Measurements from ENCODE around the gene FMNL2. TPM values are rescaled to one million over a fixed set of nuclear protein-coding genes. Genes with fewer than 3 reads are reported as not detected.
A peak's percentile ranks its signal among the peaks of the same experiment; 100 is the strongest.

Gene FMNL2
- total RNA-seq, 2 donors from 2014 or later, result 35.5 to 45.0 TPM

- intact Hi-C loops (cut with DNase I), result no loop called here
- no peak for DNase-seq (ENCODE audit: low spot score)
These were observed 161.4 kb downstream of the FMNL2 start for GRCh38 chr2:152496371-152496770.

GRCh38 chr2:152497481-152498052 lies 162.6 kb downstream of the FMNL2 start:
- DNase-seq (ENCODE audit: low spot score), result no peak
- intact Hi-C loops (cut with DNase I), result no loop called here

- DNase-seq (ENCODE audit: low spot score), result no peak
- intact Hi-C loops (cut with DNase I), result no loop called here
These were observed 164.4 kb downstream of the FMNL2 start for GRCh38 chr2:152499331-152499816.

GRCh38 chr2:152499896-152500735 lies 165.1 kb downstream of the FMNL2 start:
- DNase-seq (ENCODE audit: low spot score), result no peak
- intact Hi-C loops (cut with DNase I), result loop anchor here in 1 of 2 donors (5.0 kb wide), 1 partner anchor 132 kb away; no protein-coding TSS in a partner anchor

GRCh38 chr2:152500772-152501171 lies 165.8 kb downstream of the FMNL2 start:
- no peak for DNase-seq (ENCODE audit: low spot score)
- intact Hi-C loops (cut with DNase I), result loop anchor here in 1 of 2 donors (5.0 kb wide), 1 partner anchor 132 kb away; no protein-coding TSS in a partner anchor

- no peak for DNase-seq (ENCODE audit: low spot score)
- intact Hi-C loops (cut with DNase I), result loop anchor here in 1 of 2 donors (5.0 kb wide), 1 partner anchor 131 kb away; no protein-coding TSS in a partner anchor
These were observed 166.7 kb downstream of the FMNL2 start for GRCh38 chr2:152501666-152502065.

- DNase-seq (ENCODE audit: low spot score), result no peak
- intact Hi-C loops (cut with DNase I), result loop anchor here in 1 of 2 donors (5.0 kb wide), 1 partner anchor 128 kb away; no protein-coding TSS in a partner anchor
These were observed 169.6 kb downstream of the FMNL2 start for GRCh38 chr2:152504618-152505017.

GRCh38 chr2:152505495-152505906 lies 170.5 kb downstream of the FMNL2 start:
- DNase-seq (ENCODE audit: low spot score), result peak; percentile 78
- intact Hi-C loops (cut with DNase I), result no loop called here

- intact Hi-C loops (cut with DNase I), result loop anchor here in 1 of 2 donors (2.0 kb wide), 1 partner anchor 28 kb away; no protein-coding TSS in a partner anchor
- DNase-seq (ENCODE audit: low spot score), result no peak
These were observed 171.9 kb downstream of the FMNL2 start for GRCh38 chr2:152506843-152507242.

- intact Hi-C loops (cut with DNase I), result loop anchor here in 1 of 2 donors (2.0 kb wide), 1 partner anchor 27 kb away; no protein-coding TSS in a partner anchor
- no peak for DNase-seq (ENCODE audit: low spot score)
These were observed 172.9 kb downstream of the FMNL2 start for GRCh38 chr2:152507907-152508306.

- DNase-seq (ENCODE audit: low spot score), result no peak
- intact Hi-C loops (cut with DNase I), result no loop called here
These were observed 173.5 kb downstream of the FMNL2 start for GRCh38 chr2:152508446-152508845.

GRCh38 chr2:152509772-152510491 lies 175.0 kb downstream of the FMNL2 start:
- DNase-seq (ENCODE audit: low spot score), result no peak
- intact Hi-C loops (cut with DNase I), result no loop called here

GRCh38 chr2:152510621-152511020 lies 175.6 kb downstream of the FMNL2 start:
- no peak for DNase-seq (ENCODE audit: low spot score)
- intact Hi-C loops (cut with DNase I), result no loop called here

GRCh38 chr2:152511981-152512380 lies 177.0 kb downstream of the FMNL2 start:
- intact Hi-C loops (cut with DNase I), result no loop called here

GRCh38 chr2:152513029-152513428 lies 178.1 kb downstream of the FMNL2 start:
- no peak for DNase-seq (ENCODE audit: low spot score)
- intact Hi-C loops (cut with DNase I), result no loop called here

More at GRCh38 chr2:152511981-152512380, 177.0 kb downstream of the FMNL2 start:
- DNase-seq (ENCODE audit: low spot score), result no peak

GRCh38 chr2:152513681-152514080 lies 178.7 kb downstream of the FMNL2 start:
- intact Hi-C loops (cut with DNase I), result no loop called here
- peak; percentile 79 for DNase-seq (ENCODE audit: low spot score)

GRCh38 chr2:152518034-152518433 lies 183.1 kb downstream of the FMNL2 start:
- DNase-seq (ENCODE audit: low spot score), result no peak
- intact Hi-C loops (cut with DNase I), result no loop called here

- DNase-seq (ENCODE audit: low spot score), result peak; percentile 54
- intact Hi-C loops (cut with DNase I), result no loop called here
These were observed 183.9 kb downstream of the FMNL2 start for GRCh38 chr2:152518641-152519580.

All from posterior vena cava (tissue), 2 donors.